GM18858 (cell line): ENCODE measurements around the gene CAST.
A peak's percentile ranks its signal among the peaks of the same experiment; 100 is the strongest.

Experiments
- ATAC-seq: cut with Tn5 transposase; IDR thresholded peaks from one replicate; pipeline ENCODE4 v1.9.1; 2021; ENCODE audit not compliant: unreplicated experiment

The CAST gene

DNA sequence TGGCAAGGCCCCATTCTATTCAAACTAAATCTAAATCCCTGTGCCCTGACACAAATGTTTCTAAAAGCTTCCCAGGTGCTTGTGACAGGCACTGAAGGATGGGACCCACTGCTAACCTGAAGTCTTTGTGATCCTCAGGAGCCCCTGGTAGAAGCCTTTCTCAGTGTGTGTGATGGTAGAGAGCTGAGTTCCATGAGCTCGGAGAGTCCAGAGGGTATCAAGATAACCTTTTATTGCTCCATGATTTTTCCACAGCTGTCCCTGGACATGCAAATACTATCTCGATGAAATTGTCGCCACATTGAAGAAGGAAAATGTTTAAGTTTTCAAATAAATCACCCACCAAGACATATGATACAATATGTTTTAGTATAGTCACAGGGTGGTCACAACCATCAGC lies 7.7 kb downstream of the CAST start:
- no peak for ATAC-seq

DNA sequence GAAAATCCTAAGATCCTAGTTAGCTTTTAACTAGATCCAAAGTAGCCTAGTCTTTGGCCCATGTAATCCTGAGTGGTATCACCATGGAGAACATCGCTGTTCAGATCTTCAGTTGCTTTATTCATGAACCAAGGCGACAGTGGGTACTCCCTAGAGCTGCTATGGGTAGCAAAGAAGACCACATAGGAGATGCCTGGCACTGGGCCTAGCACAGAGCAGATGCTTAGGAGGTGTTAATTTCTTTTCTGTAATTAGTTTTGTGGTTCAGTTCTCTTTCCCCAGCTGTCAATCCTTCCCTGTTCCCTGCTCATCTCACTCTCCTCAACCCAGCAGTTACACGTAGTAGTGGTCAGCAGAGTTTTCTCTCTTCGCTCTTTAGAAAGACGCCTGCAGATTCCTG lies 9.3 kb downstream of the CAST start:
- ATAC-seq = no peak

DNA sequence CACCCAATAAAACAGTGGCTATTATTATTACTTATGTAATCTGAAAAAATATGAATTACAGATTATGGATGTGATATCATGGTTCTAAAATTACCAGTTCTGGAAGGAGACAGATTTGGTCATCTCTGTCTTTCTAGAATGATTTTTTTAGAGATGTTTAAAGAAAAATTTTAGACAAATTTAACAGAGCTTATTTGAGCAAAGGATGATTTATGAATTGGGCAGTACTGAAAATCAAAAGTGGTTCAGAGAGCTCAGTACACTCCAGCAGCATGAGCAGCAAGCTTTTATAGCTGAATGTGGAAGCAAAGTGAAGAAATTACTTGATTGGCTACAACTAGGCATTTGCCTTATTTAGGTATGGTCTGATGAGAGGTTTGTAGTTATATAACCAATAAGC lies 11.0 kb downstream of the CAST start:
- ATAC-seq = no peak

DNA sequence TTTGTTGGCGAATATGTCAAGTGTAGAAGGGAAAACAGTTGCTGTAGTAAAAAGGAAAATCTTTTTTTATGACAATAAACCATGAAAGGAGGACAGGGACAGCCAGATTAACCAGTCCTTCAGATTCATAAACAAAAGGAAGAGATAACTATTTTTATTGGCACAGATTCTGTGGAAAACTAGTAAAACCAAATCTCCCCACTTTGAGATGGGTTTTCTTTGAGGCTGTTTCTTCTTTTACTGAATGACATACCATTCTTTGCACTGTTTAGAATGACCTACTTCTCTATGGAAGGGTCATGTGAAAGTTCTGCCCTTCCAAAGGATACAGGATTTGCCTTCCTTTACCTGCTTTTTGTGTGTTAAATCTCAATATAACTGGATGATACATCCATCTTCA lies 13.7 kb downstream of the CAST start:
- ATAC-seq = no peak

DNA sequence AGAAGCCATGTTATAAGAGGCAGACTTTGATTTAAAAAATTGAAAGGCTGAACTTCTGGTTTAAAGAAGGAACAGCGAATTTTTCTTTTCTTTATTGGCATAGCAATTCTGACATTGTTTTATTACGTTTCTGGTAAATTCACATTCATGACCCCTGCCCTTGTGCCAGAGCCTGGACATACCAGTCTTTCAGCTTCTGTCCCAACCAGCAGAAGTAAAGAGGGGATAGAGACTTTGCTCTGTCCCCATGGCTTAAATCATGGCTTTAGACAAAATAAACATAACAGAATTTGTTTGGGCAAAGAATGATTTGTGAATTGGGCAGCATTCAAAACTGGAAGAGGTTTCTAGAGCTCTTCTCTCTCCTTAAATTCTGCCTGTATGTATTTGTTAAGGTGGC lies 15.3 kb downstream of the CAST start:
- ATAC-seq = no peak

DNA sequence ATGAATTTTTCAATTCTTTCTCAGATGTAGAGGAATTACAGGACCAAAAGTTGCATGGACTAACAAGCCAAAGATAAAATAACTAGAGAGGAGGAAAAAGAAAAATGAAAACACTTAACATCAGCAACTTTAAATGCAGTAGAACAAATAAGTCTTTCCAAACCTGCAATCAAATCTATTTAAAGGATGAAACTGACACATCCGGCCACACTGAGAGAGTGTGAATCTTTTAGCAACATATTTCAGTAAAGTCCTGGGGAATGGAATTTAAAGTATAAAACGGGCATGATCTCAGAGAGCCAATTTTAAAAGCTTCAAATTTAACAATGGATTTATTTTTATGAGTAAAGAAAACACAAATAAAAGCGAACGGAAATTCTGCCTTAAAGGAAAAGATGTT lies 17.1 kb downstream of the CAST start:
- ATAC-seq = no peak

DNA sequence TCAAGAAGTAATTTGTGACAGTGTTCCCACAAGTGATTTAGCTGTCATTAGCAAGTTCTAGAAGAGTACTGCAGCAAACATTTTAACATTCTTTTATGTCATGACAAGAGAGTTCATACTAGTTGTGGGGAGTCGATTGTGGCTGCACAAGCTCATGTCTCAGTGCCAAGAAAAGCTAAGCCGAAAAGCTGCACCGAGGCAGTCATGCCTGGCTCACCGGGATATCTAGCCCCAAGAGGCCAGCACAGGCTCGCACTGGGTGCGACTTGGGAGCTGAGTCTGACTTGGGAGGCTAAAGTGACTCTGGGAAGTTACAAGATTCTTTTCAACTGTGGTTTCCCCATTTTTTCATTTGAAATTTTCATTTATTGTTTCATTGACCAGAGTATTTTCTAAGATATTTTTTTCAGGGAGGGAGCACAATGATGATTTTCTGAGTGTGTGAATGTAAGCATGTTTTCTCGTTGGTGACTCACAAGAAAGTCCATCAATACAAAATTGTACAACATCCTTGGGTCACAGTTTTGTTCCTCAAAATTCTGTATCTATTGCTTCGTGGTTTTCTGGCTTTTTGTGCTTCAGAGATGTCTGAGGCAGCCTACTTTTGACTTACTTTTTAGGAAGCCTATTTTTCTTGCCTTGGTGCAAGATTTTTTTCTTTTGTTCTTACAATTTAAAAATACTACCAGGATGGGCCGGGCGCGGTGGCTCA lies 18.7 kb downstream of the CAST start:
- no peak for ATAC-seq

DNA sequence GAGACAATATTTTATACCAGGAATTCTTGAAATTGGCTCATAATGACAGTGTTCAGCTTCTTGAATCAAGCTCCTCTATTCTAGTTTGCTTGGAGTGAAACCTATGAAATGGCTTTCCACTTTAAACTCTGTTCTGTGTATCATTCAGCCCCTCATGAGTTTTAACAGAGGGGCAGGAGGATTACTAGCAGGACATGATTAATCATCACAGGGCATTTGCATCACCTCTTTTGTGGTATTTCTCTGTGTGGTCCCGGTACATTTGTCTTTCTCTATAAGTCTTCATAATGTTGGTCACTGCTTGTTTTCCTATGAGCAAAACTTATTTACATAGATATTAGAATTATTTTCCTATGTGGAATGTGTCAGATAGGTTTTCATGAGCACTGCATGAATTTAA lies 21.2 kb downstream of the CAST start:
- no peak for ATAC-seq

DNA sequence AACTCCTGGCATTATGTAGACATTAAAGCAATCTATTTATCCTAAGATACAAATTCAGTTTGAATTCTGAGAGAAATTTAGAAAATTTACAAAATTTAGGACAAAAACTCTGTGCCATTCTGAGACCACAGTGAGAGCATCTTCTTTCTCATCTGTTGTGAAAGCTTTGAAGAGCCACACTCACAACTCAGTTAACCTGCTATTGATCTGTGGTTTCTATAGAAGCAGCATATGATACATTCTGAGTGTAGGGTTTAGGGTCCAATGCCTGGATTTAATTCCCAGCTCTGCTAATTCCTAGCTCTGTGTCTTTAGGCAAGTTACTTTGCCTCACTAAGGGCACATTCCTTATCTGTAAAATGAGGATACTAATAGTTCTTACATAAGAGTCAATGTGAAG lies 21.6 kb downstream of the CAST start:
- ATAC-seq = no peak

DNA sequence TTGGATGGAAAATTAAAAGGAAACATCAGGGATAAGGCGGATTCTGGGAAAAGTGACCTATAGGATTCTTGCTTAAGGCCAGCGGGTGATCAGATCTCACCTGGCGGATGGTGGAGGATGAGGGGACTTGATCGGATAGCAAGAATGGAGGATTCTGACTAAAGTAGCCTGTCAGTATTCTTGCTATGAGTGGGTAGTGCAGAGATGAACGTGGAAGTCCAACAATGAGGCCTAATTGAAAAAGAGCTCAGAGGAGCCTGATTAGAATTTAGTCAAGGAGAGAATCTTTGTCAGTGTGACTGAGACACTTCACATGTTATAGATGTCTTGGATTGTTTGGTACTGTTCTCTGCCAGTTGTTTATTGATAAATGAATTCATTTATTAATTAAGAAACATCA lies 24.9 kb downstream of the CAST start:
- no peak for ATAC-seq

DNA sequence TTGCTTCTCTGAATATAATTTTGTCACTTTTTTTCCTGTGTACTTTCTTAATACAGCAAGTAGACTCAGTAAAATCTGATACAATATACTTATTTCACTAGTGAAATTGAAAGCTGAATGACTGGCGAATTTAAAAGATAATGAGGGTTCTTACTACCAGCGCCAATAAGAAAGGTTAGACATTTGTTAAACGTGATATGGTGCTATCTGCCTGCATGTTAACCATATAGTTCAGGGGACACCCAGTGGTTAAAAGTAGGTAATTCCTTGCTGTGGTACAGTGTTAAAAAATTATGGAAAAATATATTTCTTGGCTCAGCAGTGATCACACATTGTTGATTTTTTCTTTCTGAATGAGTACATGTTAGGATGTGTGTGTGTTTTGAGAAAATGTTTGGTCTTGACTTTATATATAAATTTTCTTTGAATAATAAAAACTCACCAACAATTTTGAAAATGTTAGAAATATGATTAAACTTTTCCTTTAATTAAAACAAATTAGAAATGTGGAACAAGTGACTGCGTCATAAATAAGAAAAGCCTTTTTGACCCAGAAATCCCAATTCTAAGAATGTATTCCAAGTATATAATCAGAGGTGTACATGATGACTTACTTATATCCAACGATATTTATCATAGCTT lies 25.8 kb downstream of the CAST start:
- ATAC-seq = peak; percentile 77

DNA sequence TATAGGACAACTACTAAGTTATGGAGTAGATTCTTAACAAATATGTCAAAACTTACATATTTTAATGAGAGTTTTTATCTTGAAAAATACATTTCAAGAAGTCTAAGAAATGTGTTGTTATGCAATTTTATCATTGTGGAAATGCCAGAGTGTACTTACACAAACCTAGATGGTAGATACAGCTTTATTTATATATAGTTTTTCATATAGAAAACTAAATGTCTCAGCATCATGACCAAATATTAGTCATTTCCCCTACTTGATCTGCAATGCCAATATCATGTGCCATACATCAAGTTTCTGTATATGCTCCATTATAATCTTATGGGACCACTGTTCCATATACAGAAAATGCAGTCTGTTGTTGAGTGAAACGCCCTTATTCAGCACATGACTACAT lies 28.7 kb downstream of the CAST start:
- ATAC-seq = no peak

DNA sequence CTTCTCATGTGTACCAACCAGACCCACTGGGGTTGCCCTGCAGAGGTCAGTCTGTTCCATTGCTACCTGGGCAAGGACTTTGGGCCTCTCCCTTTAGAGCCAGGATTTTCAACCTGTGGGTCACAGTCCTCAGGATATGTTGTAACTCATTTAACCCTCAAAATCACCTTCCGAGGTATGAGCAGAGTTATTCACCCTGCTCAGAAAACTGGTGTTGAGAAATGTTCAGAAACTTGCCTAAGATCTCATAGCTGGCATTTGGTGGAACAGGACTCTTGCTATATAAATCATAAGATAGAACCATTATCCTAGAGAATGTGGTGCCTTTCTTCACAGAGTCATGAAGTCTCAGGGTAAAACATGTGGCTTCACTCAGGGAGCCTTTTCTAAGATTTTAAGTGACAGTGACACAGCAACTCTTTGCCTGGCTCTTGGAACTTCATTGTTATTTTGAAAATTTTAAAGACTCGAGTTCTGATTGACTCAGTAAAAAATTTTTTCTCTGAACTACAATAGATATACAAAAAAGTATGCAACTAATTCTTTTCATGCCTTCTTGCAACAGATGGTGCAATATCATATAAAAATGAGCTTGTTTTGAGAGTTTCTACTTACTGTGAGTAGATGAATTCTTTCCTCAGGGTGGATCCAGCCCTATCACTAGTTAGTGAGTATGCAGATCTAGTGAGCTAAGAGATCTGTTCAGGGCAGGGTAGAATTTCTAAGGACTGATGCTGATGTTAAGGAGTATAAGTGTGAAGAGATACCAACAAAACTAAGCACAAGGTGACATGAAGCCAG lies 29.5 kb downstream of the CAST start:
- no peak for ATAC-seq

DNA sequence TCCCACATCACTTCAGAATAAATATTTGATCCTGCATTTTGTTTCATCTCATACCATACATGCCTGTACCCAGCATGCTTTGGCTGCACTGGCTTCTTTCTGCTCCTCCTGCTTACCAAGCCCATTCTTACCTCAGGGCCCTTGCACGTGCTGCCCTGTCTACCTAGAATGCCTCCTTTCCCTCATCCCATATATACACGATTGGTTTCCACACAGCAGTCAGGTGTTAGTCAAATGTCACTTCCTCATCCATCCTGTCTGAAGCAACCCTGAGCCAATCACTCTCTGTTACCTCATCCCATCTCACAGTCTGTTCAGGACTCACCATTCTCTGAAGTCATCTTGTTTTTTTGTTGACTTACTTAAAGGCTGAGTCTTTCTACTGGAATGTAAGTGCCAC lies 30.3 kb downstream of the CAST start:
- ATAC-seq = no peak

DNA sequence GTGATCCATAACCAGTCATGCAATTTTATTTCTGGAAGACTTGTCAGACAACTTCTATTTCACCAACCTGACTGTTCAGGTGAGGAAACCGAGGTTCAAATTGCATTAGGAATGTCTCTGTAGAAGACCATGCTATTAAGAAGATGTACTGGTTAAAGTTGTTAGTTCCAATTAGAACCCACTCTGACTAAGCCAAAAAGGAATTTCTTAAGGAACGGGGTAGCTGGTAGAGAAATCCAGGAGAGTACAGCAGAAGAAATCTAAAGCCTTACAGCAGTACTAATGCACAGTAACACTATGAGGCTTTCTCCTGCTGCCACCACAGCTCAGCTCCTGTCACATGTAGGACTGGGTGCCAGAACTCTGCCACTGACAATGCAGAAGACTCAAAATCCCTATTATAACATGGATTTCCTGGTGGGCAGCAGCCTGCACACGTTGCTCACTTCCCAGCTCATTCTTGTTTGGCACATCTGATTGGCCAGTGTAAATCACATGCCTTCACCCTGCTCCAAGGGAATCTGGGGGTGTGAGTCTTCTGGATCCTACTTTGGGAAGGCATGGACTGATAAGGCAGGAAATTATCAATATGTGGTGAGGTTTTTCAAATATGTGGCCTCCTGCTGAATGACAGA lies 37.1 kb downstream of the CAST start:
- no peak for ATAC-seq

DNA sequence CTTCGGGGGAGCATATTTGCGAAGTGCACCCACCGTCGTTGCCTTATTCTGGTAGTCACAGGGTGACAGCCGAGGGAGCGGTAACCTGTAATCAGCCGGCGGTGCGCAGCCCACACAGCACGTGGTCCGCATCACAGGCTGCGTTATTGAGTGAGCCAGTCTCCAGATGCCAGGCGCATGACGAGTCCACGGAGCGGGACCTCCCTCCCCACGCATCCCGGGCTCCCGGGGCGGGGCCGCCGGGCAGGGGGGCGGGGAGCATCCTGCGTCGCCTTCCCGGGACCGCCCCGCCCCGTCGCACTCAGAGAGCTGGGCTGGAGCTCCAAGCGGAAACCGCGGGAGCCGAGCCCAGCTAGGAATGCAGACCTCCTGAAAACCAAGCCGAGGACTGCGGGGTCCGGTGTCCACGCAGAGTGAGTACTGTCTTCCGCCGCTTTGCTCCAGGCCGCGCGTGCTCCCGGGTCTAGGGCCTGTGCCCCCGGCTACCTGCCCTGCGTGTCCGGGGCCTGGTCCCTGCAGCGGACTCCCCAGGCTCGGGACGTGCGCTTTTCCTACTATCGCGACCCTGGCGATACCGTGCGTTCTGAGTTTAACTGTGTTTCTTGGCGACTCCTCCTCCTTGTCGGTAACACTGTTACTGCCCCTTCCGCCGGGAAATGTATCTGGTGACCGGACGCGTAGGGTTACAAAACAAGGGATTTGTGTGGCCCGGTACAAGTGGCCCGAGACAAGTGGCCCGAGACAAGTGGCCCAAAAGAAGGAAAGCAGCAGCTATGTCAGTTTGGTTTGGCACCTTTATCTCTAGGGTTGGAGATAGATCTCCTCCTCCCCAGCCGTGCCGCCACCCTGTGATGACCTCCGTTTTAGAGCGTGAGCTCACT lies 40.6 kb downstream of the CAST start:
- peak; percentile 51 for ATAC-seq

DNA sequence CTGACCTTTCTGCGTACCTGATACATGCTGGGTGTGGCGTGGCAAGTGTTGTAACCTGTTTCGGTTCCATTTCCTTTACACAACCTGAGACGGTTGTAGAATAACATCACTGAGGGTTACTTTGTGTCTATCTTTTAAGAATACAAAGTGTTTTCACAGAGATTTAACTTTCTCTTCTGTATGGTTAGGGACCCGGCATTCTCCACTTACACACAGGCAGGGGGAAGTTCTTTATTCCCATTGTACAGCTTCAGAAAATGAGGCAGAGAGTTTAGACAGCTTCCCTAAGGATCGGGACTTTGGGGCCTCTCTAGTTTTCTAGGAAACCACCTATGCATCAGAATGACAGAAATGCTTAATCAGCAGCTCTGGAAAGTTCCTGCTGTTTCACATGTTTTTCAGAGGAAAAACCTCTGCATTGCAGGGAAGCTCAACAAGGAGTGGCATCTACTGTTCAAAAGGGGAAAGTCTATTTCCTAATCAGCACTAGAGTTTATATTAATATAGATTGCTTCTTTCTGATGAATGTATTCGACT lies 41.3 kb downstream of the CAST start:
- ATAC-seq = peak; percentile 74

DNA sequence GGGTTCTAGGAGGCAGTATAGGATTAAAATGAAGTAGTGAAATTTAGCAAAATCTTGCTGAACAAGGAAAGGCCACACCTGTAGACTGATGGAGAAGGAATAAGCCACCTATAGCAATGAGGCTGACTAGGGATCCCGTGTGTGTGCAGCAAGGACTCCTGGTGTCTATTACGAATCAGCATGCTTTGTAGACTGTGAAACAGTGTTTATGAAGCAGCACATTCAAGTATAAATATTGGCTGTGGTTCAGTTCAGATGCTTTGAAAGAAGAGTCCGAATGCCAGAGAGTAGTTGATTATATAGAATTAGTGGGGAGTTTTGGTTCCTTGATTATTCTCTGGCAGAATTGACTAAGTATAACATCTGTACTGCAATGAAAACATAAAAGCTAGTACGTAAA lies 41.8 kb downstream of the CAST start:
- no peak for ATAC-seq

DNA sequence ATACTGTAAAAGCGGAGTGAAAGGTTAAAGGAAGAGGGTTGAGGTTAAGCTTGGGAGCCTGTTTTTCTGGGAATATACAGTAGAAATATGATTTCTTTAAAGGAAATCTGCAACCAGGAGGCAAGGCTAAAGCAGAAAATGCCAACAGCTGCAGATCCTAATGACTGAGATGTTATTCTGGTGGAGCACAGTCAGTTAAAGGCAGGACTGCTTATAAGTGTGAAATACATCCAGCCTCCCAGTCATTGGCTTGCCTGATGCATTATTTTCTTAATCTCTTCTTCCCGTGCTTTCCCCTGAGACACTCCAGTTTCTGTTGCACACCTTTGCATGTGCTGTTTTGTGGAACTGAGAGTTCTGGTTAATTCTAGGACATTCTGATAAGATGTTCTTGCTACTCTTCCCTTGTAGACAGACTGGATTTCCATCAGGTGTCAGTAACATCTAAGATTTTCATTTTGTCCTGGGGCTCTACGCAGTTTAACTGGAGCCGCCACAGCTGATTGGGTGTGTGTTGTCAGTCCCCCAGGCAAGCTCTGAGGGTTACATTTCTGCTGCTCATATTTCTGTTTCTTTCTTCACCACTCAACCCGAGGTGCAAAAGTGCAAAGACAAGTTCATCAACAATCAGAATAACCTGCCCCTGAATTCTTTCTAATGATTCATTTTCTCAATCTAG lies 44.4 kb downstream of the CAST start:
- no peak for ATAC-seq

DNA sequence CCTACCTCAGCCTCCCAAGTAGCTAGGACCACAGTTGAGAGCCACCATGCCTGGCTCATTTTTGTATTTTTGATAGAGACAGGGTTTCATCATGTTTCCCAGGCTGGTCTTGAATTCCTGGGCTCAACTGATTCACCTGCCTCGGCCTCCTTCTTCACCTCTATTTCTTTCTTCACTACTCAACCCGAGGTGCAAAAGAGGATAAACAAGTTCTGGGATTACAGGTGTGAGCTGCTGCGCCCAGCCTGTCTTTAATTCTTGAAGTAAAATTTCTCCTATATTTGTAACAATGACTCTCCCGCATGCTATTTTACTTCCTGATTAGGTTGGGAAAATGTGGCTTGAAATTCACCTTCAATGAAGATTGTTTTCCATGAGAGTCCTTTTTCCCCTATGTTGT lies 46.4 kb downstream of the CAST start:
- ATAC-seq = no peak
